Immature natural killer cell (primary cell): ENCODE measurements around the gene PHF2. TPM values are rescaled to one million over a fixed set of nuclear protein-coding genes. Genes with fewer than 3 reads are reported as not detected.

Experiments used
- DNase-seq, 3 donors: peaks; one replicate each; pipeline ENCODE4 v3.0.0; 2022; ENCODE audit warnings: mixed read lengths in 1 of 3
- H3K27ac Mint-ChIP-seq, 6 donors: one replicate each; pipeline ENCODE4 v1.8.0; 2020; ENCODE audit warnings: mixed read lengths in 6 of 6, mild to moderate bottlenecking in 5 of 6, inconsistent platforms in 4 of 6, moderate library complexity in 3 of 6
- H3K27me3 Mint-ChIP-seq, 3 donors: one replicate each; pipeline ENCODE4 v1.8.0; 2020 to 2021; ENCODE audit warnings: low read depth in 3 of 3, mild to moderate bottlenecking in 3 of 3, mixed read lengths in 3 of 3, moderate library complexity in 3 of 3, inconsistent platforms in 1 of 3
- H3K36me3 Mint-ChIP-seq, 3 donors: one replicate each; pipeline ENCODE4 v1.8.0; 2020; ENCODE audit warnings: mixed read lengths in 3 of 3, inconsistent platforms in 2 of 3, mild to moderate bottlenecking in 2 of 3
- H3K4me1 Mint-ChIP-seq, 2 donors: one replicate each; pipeline ENCODE4 v1.8.0; 2020; ENCODE audit warnings: inconsistent platforms in 2 of 2, mild to moderate bottlenecking in 2 of 2, mixed read lengths in 2 of 2, moderate library complexity in 1 of 2
- H3K4me3 Mint-ChIP-seq, 5 donors: one replicate each; pipeline ENCODE4 v1.8.0; 2020; ENCODE audit warnings: mild to moderate bottlenecking in 5 of 5, mixed read lengths in 5 of 5, inconsistent platforms in 3 of 5, moderate library complexity in 3 of 5
- H3K9me3 Mint-ChIP-seq, 6 donors: one replicate each; pipeline ENCODE4 v1.8.0; 2020; ENCODE audit warnings: mild to moderate bottlenecking in 6 of 6, mixed read lengths in 6 of 6, inconsistent platforms in 4 of 6, moderate library complexity in 3 of 6
- polyA plus RNA-seq, 3 donors: library from polyadenylated mRNA; unstranded; fragments of 300-500 nt; fragmentation: Illumina TruSeq; gene quantifications; one replicate each; pipeline ENCODE4 v1.2.3, GENCODE V29; 2021

The PHF2 gene
- polyA plus RNA-seq, 3 donors from 2014 or later: 0.58 to 2.1 (median 0.80) TPM

- H3K9me3 Mint-ChIP-seq: no peaks in the 10 kb centered on the region
- H3K27me3 Mint-ChIP-seq: peaks cover 0 to 5% (median 2%) of the 10 kb centered on the region in 3 donors
- H3K27ac Mint-ChIP-seq: no peak overlapping the region
- peaks cover 0 to 3% of the 10 kb centered on the region in 2 donors for H3K4me1 Mint-ChIP-seq
- no peak overlapping the region for H3K4me3 Mint-ChIP-seq
- H3K36me3 Mint-ChIP-seq: peaks cover 0 to 4% (median 4%) of the 10 kb centered on the region in 3 donors
- no peak for DNase-seq
Measured at GRCh38 chr9:93680443-93681268, 104.3 kb downstream of the PHF2 start.

- H3K9me3 Mint-ChIP-seq: no peaks in the 10 kb centered on the region
- H3K4me1 Mint-ChIP-seq: peaks cover 0 to 3% of the 10 kb centered on the region in 2 donors
- peaks cover 0 to 4% (median 4%) of the 10 kb centered on the region in 3 donors for H3K36me3 Mint-ChIP-seq
- DNase-seq: no peak
- H3K4me3 Mint-ChIP-seq: no peak overlapping the region
- no peak overlapping the region for H3K27ac Mint-ChIP-seq
- H3K27me3 Mint-ChIP-seq: peaks cover 1 to 5% (median 3%) of the 10 kb centered on the region in 3 donors
Measured at GRCh38 chr9:93681269-93682154, 105.1 kb downstream of the PHF2 start.

- peaks cover 1 to 5% (median 4%) of the 10 kb centered on the region in 3 donors for H3K27me3 Mint-ChIP-seq
- H3K4me3 Mint-ChIP-seq: no peak overlapping the region
- H3K4me1 Mint-ChIP-seq: peaks cover 0 to 3% of the 10 kb centered on the region in 2 donors
- H3K36me3 Mint-ChIP-seq: peaks cover 0 to 4% (median 4%) of the 10 kb centered on the region in 3 donors
- H3K27ac Mint-ChIP-seq: no peak overlapping the region
- peak in 1 of 3 donors; percentile 9 for DNase-seq
- H3K9me3 Mint-ChIP-seq: peaks cover 0 to 3% (median 0%) of the 10 kb centered on the region in 6 donors
Measured at GRCh38 chr9:93682155-93682968, 106.0 kb downstream of the PHF2 start.

GRCh38 chr9:93683331-93684134 is 107.1 kb downstream of the PHF2 start:
- H3K27me3 Mint-ChIP-seq: peaks cover 1 to 5% (median 5%) of the 10 kb centered on the region in 3 donors
- H3K4me1 Mint-ChIP-seq: peaks cover 0 to 3% of the 10 kb centered on the region in 2 donors
- H3K4me3 Mint-ChIP-seq: no peak overlapping the region
- DNase-seq: no peak
- H3K36me3 Mint-ChIP-seq: peaks cover 0 to 8% (median 4%) of the 10 kb centered on the region in 3 donors
- no peak overlapping the region for H3K27ac Mint-ChIP-seq
- peaks cover 0 to 11% (median 1%) of the 10 kb centered on the region in 6 donors for H3K9me3 Mint-ChIP-seq

GRCh38 chr9:93684161-93684765 is 107.9 kb downstream of the PHF2 start:
- Mint-ChIP-seq H3K4me3 (no peak overlapping the region), H3K36me3 (peaks cover 0 to 4% (median 0%) of the 10 kb centered on the region in 3 donors), H3K9me3 (peaks cover 0 to 18% (median 3%) of the 10 kb centered on the region in 6 donors), H3K27me3 (peaks cover 1 to 5% (median 3%) of the 10 kb centered on the region in 3 donors), H3K27ac (no peak overlapping the region), H3K4me1 (peaks cover 0 to 3% of the 10 kb centered on the region in 2 donors)
- DNase-seq: no peak

GRCh38 chr9:93684806-93685543 is 108.6 kb downstream of the PHF2 start:
- Mint-ChIP-seq H3K9me3 (peaks cover 0 to 26% (median 4%) of the 10 kb centered on the region in 6 donors), H3K4me1 (peaks cover 0 to 3% of the 10 kb centered on the region in 2 donors), H3K36me3 (peaks cover 0 to 4% (median 0%) of the 10 kb centered on the region in 3 donors), H3K27ac (no peak overlapping the region), H3K4me3 (no peak overlapping the region), H3K27me3 (peaks cover 1 to 5% (median 3%) of the 10 kb centered on the region in 3 donors)
- no peak for DNase-seq

- no peak for DNase-seq
- Mint-ChIP-seq H3K4me3 (no peak overlapping the region), H3K4me1 (peaks cover 0 to 3% of the 10 kb centered on the region in 2 donors), H3K27ac (no peak overlapping the region), H3K9me3 (peaks cover 0 to 27% (median 9%) of the 10 kb centered on the region in 6 donors), H3K27me3 (peaks cover 1 to 12% (median 5%) of the 10 kb centered on the region in 3 donors), H3K36me3 (peaks cover 0 to 4% (median 0%) of the 10 kb centered on the region in 3 donors)
Measured at GRCh38 chr9:93686127-93686879, 109.9 kb downstream of the PHF2 start.

- H3K36me3 Mint-ChIP-seq: peaks cover 0 to 4% (median 0%) of the 10 kb centered on the region in 3 donors
- DNase-seq: no peak
- H3K27ac Mint-ChIP-seq: no peak overlapping the region
- H3K4me3 Mint-ChIP-seq: no peak overlapping the region
- H3K9me3 Mint-ChIP-seq: peaks cover 0 to 27% (median 9%) of the 10 kb centered on the region in 6 donors
- H3K4me1 Mint-ChIP-seq: peaks cover 0 to 3% of the 10 kb centered on the region in 2 donors
- peaks cover 3 to 12% (median 5%) of the 10 kb centered on the region in 3 donors for H3K27me3 Mint-ChIP-seq
Measured at GRCh38 chr9:93686880-93687236, 110.5 kb downstream of the PHF2 start.

- no peak for DNase-seq
- H3K4me3 Mint-ChIP-seq: no peak overlapping the region
- H3K36me3 Mint-ChIP-seq: peaks cover 0 to 4% (median 0%) of the 10 kb centered on the region in 3 donors
- H3K4me1 Mint-ChIP-seq: no peaks in the 10 kb centered on the region
- H3K27ac Mint-ChIP-seq: no peak overlapping the region
- H3K27me3 Mint-ChIP-seq: peaks cover 3 to 10% (median 5%) of the 10 kb centered on the region in 3 donors
- H3K9me3 Mint-ChIP-seq: peaks cover 0 to 27% (median 9%) of the 10 kb centered on the region in 6 donors
Measured at GRCh38 chr9:93690618-93691017, 114.2 kb downstream of the PHF2 start.

- Mint-ChIP-seq H3K4me3 (no peak overlapping the region), H3K4me1 (no peaks in the 10 kb centered on the region), H3K27me3 (peaks cover 2 to 7% (median 3%) of the 10 kb centered on the region in 3 donors), H3K27ac (no peak overlapping the region), H3K9me3 (peaks cover 0 to 18% (median 7%) of the 10 kb centered on the region in 6 donors), H3K36me3 (no peaks in the 10 kb centered on the region)
- DNase-seq: no peak
Measured at GRCh38 chr9:93693129-93693528, 116.7 kb downstream of the PHF2 start.
